Colonic mucosa (tissue), 4 donors: ENCODE measurements around the gene ALKBH3. TPM values are rescaled to one million over a fixed set of nuclear protein-coding genes. Genes with fewer than 3 reads are reported as not detected.

ENCODE experiments used
- DNase-seq: peaks from one replicate; pipeline ENCODE4 v3.0.0-alpha.2; 2020
- H3K27ac ChIP-seq: fragments of 200-600 bp; one replicate; pipeline ENCODE4 v1.8.0; 2021
- H3K27me3 ChIP-seq: fragments of 200-600 bp; one replicate; pipeline ENCODE4 v1.8.0; 2021
- H3K36me3 ChIP-seq: fragments of 200-600 bp; one replicate; pipeline ENCODE4 v1.8.0; 2021
- H3K4me1 ChIP-seq: fragments of 200-600 bp; one replicate; pipeline ENCODE4 v1.8.0; 2021; ENCODE audit warnings: mild to moderate bottlenecking
- H3K4me3 ChIP-seq: fragments of 200-600 bp; one replicate; pipeline ENCODE4 v1.8.0; 2021
- H3K9ac ChIP-seq, 2 donors: one replicate each; pipeline ENCODE4 v1.7.0; 2013; ENCODE audit warnings: control low read depth in 2 of 2, low read depth in 2 of 2, low read length in 2 of 2
- H3K9me3 ChIP-seq: fragments of 200-600 bp; one replicate; pipeline ENCODE4 v1.8.0; 2021
- CTCF ChIP-seq: fragments of 200-600 bp; IDR thresholded peaks from one replicate; pipeline ENCODE4 v1.8.0; 2022; ENCODE audit warnings: antibody characterized with exemption, mild to moderate bottlenecking
- intact Hi-C: fragments of 100-400 bp; cut with DNase I; formaldehyde crosslinking; loops from one replicate; pipeline ENCODE4 v1.14.1; 2022
- total RNA-seq, 2 donors: library from RNA; stranded (reverse); fragmentation: NEBNext Ultra II Directional in 1 of 2; extraction: Animal tissue kit (Norgen Biotek cat#: 25700) in 1 of 2; gene quantifications; one replicate each; pipeline ENCODE4 v1.2.1, GENCODE V29; 2021
- donor health status: healthy.
- donor health status: DM: no; HTN: no; CAD: no.
- donor health status: DM: no; HTN: no; CAD: no.

ALKBH3 gene
- total RNA-seq, 2 donors from 2014 or later, result 22.5 to 26.9 TPM

GRCh38 chr11:43914466-43914865 lies 33.8 kb downstream of the ALKBH3 start:
- no peak overlapping the region for H3K9ac ChIP-seq

GRCh38 chr11:43916621-43917020 lies 36.0 kb downstream of the ALKBH3 start:
- Histone ChIP-seq H3K27me3 (no peaks in the 10 kb centered on the region), H3K27ac (peak overlapping the region; percentile 11), H3K4me3 (no peak overlapping the region), H3K9me3 (no peaks in the 10 kb centered on the region), H3K36me3 (no peaks in the 10 kb centered on the region), H3K4me1 (no peaks in the 10 kb centered on the region), H3K9ac (no peak overlapping the region)
- no peak for TF ChIP-seq CTCF
- intact Hi-C loops, result no loop called here
- DNase-seq, result no peak

More at GRCh38 chr11:43914466-43914865, 33.8 kb downstream of the ALKBH3 start:
- DNase-seq, result no peak
- Histone ChIP-seq H3K4me1 (no peaks in the 10 kb centered on the region), H3K27ac (no peak overlapping the region), H3K27me3 (no peaks in the 10 kb centered on the region), H3K36me3 (no peaks in the 10 kb centered on the region), H3K9me3 (no peaks in the 10 kb centered on the region), H3K4me3 (no peak overlapping the region)
- TF ChIP-seq CTCF, result no peak
- intact Hi-C loops, result no loop called here

- H3K27ac ChIP-seq, result peak overlapping the region; percentile 11
- H3K9me3 ChIP-seq, result no peaks in the 10 kb centered on the region
- intact Hi-C loops, result no loop called here
- no peak for TF ChIP-seq CTCF
- H3K4me1 ChIP-seq, result no peaks in the 10 kb centered on the region
- H3K36me3 ChIP-seq, result no peaks in the 10 kb centered on the region
- H3K9ac ChIP-seq, result no peak overlapping the region
- DNase-seq, result no peak
- no peaks in the 10 kb centered on the region for H3K27me3 ChIP-seq
- no peak overlapping the region for H3K4me3 ChIP-seq
These were observed 37.2 kb downstream of the ALKBH3 start for GRCh38 chr11:43917851-43918250.

- no peaks in the 10 kb centered on the region for H3K9me3 ChIP-seq
- intact Hi-C loops, result no loop called here
- H3K27me3 ChIP-seq, result no peaks in the 10 kb centered on the region
- no peak overlapping the region for H3K9ac ChIP-seq
- H3K36me3 ChIP-seq, result no peaks in the 10 kb centered on the region
- H3K4me1 ChIP-seq, result no peaks in the 10 kb centered on the region
- no peak for DNase-seq
- H3K27ac ChIP-seq, result peak overlapping the region; percentile 11
- TF ChIP-seq CTCF, result no peak
- H3K4me3 ChIP-seq, result no peak overlapping the region
These were observed 38.0 kb downstream of the ALKBH3 start for GRCh38 chr11:43918662-43919061.

- peak overlapping the region in 1 of 2 donors; percentile 27 for H3K9ac ChIP-seq
- intact Hi-C loops, result no loop called here
- H3K27ac ChIP-seq, result peak overlapping the region; percentile 70
- no peak overlapping the region for H3K4me3 ChIP-seq
- no peaks in the 10 kb centered on the region for H3K4me1 ChIP-seq
- no peak for DNase-seq
- no peak for TF ChIP-seq CTCF
- no peaks in the 10 kb centered on the region for H3K9me3 ChIP-seq
- H3K27me3 ChIP-seq, result no peaks in the 10 kb centered on the region
- no peaks in the 10 kb centered on the region for H3K36me3 ChIP-seq
These were observed 39.4 kb downstream of the ALKBH3 start for GRCh38 chr11:43919852-43920597.
